Central memory CD8-positive, alpha-beta T cell (primary cell): ENCODE results near the gene WIPF2.

Experiments used
- ATAC-seq: fragments of 150-1000 bp; cut with Tn5 transposase; replicated peaks from 2 replicates; pipeline ENCODE4 v1.10.0; 2022; ENCODE audit warnings: mild to moderate bottlenecking, moderate FRiP score, moderate number of reproducible peaks; ENCODE audit not compliant: poor library complexity, severe bottlenecking; ENCODE audit errors: extremely low read depth
- DNase-seq, 2 donors: peaks; one replicate each; pipeline ENCODE4 v3.0.0; 2021; ENCODE audit warnings: low spot score in 2 of 2
- H3K27ac Mint-ChIP-seq: one replicate; pipeline ENCODE4 v1.8.0; 2022; ENCODE audit warnings: low read depth, mild to moderate bottlenecking, moderate library complexity, mixed read lengths
- H3K27me3 Mint-ChIP-seq: one replicate; pipeline ENCODE4 v1.8.0; 2022; ENCODE audit warnings: mixed read lengths
- H3K36me3 Mint-ChIP-seq: one replicate; pipeline ENCODE4 v1.8.0; 2022; ENCODE audit warnings: mild to moderate bottlenecking, moderate library complexity, mixed read lengths; ENCODE audit not compliant: insufficient read depth
- H3K4me1 Mint-ChIP-seq: one replicate; pipeline ENCODE4 v1.8.0; 2022; ENCODE audit warnings: mixed read lengths
- H3K4me3 Mint-ChIP-seq: one replicate; pipeline ENCODE4 v1.8.0; 2022; ENCODE audit warnings: mild to moderate bottlenecking, moderate library complexity, mixed read lengths
- H3K9me3 Mint-ChIP-seq: one replicate; pipeline ENCODE4 v1.8.0; 2022; ENCODE audit warnings: mixed read lengths

WIPF2 gene

GRCh38 chr17:40242774-40243173 lies 23.7 kb downstream of the WIPF2 start:
- peak overlapping the region; percentile 41 for H3K27ac Mint-ChIP-seq
- DNase-seq (no peak), ATAC-seq (no peak)
- peaks cover 38% of the 10 kb centered on the region for H3K4me1 Mint-ChIP-seq
- H3K27me3 Mint-ChIP-seq, result no peaks in the 10 kb centered on the region
- no peak overlapping the region for H3K4me3 Mint-ChIP-seq
- no peaks in the 10 kb centered on the region for H3K9me3 Mint-ChIP-seq
- H3K36me3 Mint-ChIP-seq, result peaks cover 14% of the 10 kb centered on the region

GRCh38 chr17:40243761-40244160 lies 24.7 kb downstream of the WIPF2 start:
- H3K36me3 Mint-ChIP-seq, result peaks cover 10% of the 10 kb centered on the region
- DNase-seq (no peak), ATAC-seq (no peak)
- peaks cover 43% of the 10 kb centered on the region for H3K4me1 Mint-ChIP-seq
- H3K27ac Mint-ChIP-seq, result no peak overlapping the region
- no peak overlapping the region for H3K4me3 Mint-ChIP-seq
- H3K27me3 Mint-ChIP-seq, result no peaks in the 10 kb centered on the region
- no peaks in the 10 kb centered on the region for H3K9me3 Mint-ChIP-seq

GRCh38 chr17:40244255-40244654 lies 25.2 kb downstream of the WIPF2 start:
- ATAC-seq (no peak), DNase-seq (no peak)
- Mint-ChIP-seq H3K36me3 (peaks cover 9% of the 10 kb centered on the region), H3K4me3 (no peak overlapping the region), H3K27me3 (no peaks in the 10 kb centered on the region), H3K4me1 (peaks cover 48% of the 10 kb centered on the region), H3K27ac (no peak overlapping the region), H3K9me3 (no peaks in the 10 kb centered on the region)

GRCh38 chr17:40247926-40248495 lies 28.9 kb downstream of the WIPF2 start:
- no peaks in the 10 kb centered on the region for H3K9me3 Mint-ChIP-seq
- no peak overlapping the region for H3K27ac Mint-ChIP-seq
- peaks cover 35% of the 10 kb centered on the region for H3K4me1 Mint-ChIP-seq
- peaks cover 15% of the 10 kb centered on the region for H3K36me3 Mint-ChIP-seq
- no peak for DNase-seq
- no peaks in the 10 kb centered on the region for H3K27me3 Mint-ChIP-seq
- no peak for ATAC-seq
- no peak overlapping the region for H3K4me3 Mint-ChIP-seq

GRCh38 chr17:40248507-40248906 lies 29.4 kb downstream of the WIPF2 start:
- ATAC-seq (no peak), DNase-seq (no peak)
- Mint-ChIP-seq H3K27me3 (no peaks in the 10 kb centered on the region), H3K27ac (no peak overlapping the region), H3K9me3 (no peaks in the 10 kb centered on the region), H3K36me3 (peaks cover 12% of the 10 kb centered on the region), H3K4me3 (no peak overlapping the region), H3K4me1 (peaks cover 36% of the 10 kb centered on the region)

DNA sequence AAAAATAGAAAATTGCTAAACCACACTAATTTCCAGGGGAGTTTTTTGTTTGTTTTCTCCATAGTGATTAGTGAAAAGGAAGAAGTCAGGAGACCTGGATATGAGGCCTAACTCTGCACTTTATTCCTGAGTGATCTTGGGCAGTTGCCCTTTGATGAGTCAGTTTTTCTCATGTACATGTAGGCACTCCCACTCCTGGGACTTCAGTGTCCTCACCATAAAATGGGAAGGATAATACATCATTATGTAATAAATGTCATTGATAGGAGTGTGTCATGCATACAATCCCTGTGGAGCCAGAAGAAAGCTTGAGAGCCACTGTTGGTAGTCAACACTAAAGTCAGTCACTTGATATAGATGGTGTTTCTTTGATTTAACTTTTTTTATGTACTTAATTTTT lies 32.5 kb downstream of the WIPF2 start:
- no peak overlapping the region for H3K4me3 Mint-ChIP-seq
- H3K9me3 Mint-ChIP-seq, result no peaks in the 10 kb centered on the region
- ATAC-seq (no peak), DNase-seq (no peak)
- H3K27me3 Mint-ChIP-seq, result no peaks in the 10 kb centered on the region
- peaks cover 34% of the 10 kb centered on the region for H3K4me1 Mint-ChIP-seq
- H3K36me3 Mint-ChIP-seq, result peaks cover 20% of the 10 kb centered on the region
- H3K27ac Mint-ChIP-seq, result no peak overlapping the region

DNA sequence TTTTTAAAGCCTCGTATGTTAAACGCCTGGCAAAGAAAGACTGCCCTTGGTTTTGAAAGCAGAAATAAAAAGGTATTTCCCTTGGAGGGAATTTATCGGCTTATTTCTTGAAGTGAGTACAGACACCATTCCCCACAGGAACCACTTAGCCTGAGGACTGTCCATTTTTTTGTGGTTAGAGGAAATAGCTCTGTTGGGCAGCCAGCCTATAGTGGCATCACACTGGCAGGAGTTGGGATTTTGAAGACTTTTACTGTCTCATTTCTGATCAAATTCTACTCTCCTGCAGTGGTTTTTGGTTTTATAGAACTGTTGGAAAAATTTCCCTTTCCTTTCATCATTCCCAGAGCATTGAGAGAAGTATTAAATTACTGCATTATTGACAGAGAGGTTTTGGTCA lies 34.5 kb downstream of the WIPF2 start:
- Mint-ChIP-seq H3K27ac (no peak overlapping the region), H3K4me3 (no peak overlapping the region), H3K9me3 (no peaks in the 10 kb centered on the region), H3K27me3 (no peaks in the 10 kb centered on the region), H3K4me1 (peaks cover 28% of the 10 kb centered on the region), H3K36me3 (peaks cover 35% of the 10 kb centered on the region)
- ATAC-seq (no peak), DNase-seq (no peak)

- Mint-ChIP-seq H3K27ac (no peak overlapping the region), H3K27me3 (no peaks in the 10 kb centered on the region)
- no peak for ATAC-seq
Observed at GRCh38 chr17:40259505-40259904, 40.4 kb downstream of the WIPF2 start.

DNA sequence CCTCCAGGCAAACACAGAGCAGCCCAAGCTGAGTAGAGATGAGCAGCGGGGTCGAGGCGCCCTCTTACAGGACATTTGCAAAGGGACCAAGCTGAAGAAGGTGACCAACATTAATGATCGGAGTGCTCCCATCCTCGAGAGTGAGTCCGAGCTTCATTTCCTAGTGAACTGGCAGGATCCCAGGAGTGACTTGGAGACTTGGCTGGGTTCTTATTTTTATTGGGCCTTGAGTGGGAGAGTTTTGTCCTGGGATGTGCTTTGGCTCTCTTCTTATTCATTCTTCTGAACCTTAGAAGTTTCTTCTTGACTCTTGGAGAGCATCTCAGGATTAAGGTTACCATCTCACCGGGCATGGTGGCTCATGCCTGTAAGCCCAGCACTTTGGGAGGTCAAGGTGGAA lies 41.4 kb downstream of the WIPF2 start:
- Mint-ChIP-seq H3K4me3 (no peak overlapping the region), H3K9me3 (no peaks in the 10 kb centered on the region), H3K36me3 (peaks cover 66% of the 10 kb centered on the region), H3K27me3 (no peaks in the 10 kb centered on the region), H3K27ac (no peak overlapping the region), H3K4me1 (peaks cover 8% of the 10 kb centered on the region)
- ATAC-seq, result no peak
- DNase-seq, result no peak

More at GRCh38 chr17:40259505-40259904, 40.4 kb downstream of the WIPF2 start:
- no peak for DNase-seq
- H3K36me3 Mint-ChIP-seq, result peaks cover 66% of the 10 kb centered on the region
- H3K4me1 Mint-ChIP-seq, result peaks cover 12% of the 10 kb centered on the region
- H3K4me3 Mint-ChIP-seq, result no peak overlapping the region
- H3K9me3 Mint-ChIP-seq, result no peaks in the 10 kb centered on the region

DNA sequence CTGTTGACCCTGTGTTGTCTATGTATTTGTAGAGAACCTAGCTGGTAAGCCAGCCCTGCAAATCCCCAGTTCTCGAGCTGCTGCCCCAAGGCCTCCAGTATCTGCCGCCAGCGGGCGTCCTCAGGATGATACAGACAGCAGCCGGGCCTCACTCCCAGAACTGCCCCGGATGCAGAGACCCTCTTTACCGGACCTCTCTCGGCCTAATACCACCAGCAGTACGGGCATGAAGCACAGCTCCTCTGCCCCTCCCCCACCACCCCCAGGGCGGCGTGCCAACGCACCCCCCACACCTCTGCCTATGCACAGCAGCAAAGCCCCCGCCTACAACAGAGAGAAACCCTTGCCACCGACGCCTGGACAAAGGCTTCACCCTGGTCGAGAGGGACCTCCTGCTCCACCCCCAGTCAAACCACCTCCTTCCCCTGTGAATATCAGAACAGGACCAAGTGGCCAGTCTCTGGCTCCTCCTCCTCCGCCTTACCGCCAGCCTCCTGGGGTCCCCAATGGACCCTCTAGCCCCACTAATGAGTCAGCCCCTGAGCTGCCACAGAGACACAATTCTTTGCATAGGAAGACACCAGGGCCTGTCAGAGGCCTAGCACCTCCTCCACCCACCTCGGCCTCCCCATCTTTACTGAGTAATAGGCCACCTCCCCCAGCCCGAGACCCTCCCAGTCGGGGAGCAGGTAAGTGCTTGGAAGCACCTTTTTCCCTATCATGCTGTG lies 45.5 kb downstream of the WIPF2 start:
- Mint-ChIP-seq H3K27ac (no peak overlapping the region), H3K9me3 (no peaks in the 10 kb centered on the region), H3K4me1 (peaks cover 8% of the 10 kb centered on the region), H3K27me3 (no peaks in the 10 kb centered on the region), H3K36me3 (peaks cover 43% of the 10 kb centered on the region), H3K4me3 (no peak overlapping the region)
- ATAC-seq (no peak), DNase-seq (no peak)

DNA sequence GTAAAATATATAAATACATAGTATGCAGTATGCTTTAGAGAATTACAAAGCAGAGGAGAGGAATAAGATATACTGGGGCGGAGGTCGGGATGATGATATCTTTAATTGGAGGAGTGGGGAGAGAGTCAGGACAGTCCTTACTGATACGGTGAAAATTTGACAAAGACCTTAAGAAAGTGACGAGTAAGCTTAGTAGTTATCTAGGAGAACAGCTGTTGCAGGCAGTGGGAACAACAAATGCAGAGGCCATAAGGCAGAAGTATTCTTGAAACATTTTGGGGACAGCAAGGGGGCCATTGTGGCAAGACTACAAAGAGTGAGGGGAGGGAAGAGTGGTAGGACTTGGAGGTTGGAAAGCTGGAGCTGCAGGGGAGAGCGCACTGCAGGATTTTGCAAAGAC lies 46.2 kb downstream of the WIPF2 start:
- Mint-ChIP-seq H3K27ac (no peak overlapping the region), H3K9me3 (no peaks in the 10 kb centered on the region), H3K36me3 (peaks cover 39% of the 10 kb centered on the region), H3K4me3 (no peak overlapping the region), H3K27me3 (no peaks in the 10 kb centered on the region), H3K4me1 (peaks cover 8% of the 10 kb centered on the region)
- no peak for DNase-seq
- ATAC-seq, result no peak

- H3K27me3 Mint-ChIP-seq, result no peaks in the 10 kb centered on the region
- no peak for DNase-seq
- H3K4me3 Mint-ChIP-seq, result no peak overlapping the region
- ATAC-seq, result no peak
- H3K36me3 Mint-ChIP-seq, result peaks cover 35% of the 10 kb centered on the region
- H3K9me3 Mint-ChIP-seq, result no peaks in the 10 kb centered on the region
- no peak overlapping the region for H3K27ac Mint-ChIP-seq
- H3K4me1 Mint-ChIP-seq, result peaks cover 8% of the 10 kb centered on the region
Observed at GRCh38 chr17:40266882-40267281, 47.8 kb downstream of the WIPF2 start.

DNA sequence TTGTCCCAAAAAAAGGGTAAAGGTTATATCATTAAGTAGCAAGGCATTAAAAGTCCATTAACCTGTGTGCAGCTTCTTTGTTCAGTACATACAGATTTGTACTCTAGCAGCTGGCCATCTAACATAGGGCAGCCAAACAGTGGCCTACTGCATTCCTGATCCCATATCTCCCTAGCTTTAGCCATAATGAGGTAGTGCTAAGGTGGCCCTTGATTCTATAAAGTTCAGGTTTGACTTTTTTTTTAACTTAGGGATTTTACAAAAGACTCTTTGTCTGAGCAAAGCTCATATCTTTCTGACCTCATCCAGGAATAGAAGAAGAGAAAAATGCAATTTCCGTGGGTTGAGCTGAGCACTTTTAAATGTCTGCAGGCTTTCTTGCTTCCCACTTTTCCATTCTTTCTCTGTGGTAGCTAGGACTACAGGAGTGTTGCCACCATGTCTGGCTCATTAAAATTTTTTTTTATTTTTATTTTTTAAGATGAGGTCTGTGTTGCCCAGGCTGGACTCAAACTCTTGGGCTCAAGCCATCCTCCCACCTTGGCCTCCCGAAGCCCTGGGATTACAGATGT lies 49.1 kb downstream of the WIPF2 start:
- DNase-seq (no peak), ATAC-seq (no peak)
- no peaks in the 10 kb centered on the region for H3K9me3 Mint-ChIP-seq
- H3K27ac Mint-ChIP-seq, result no peak overlapping the region
- H3K4me1 Mint-ChIP-seq, result peaks cover 5% of the 10 kb centered on the region
- H3K27me3 Mint-ChIP-seq, result no peaks in the 10 kb centered on the region
- H3K4me3 Mint-ChIP-seq, result no peak overlapping the region
- H3K36me3 Mint-ChIP-seq, result peaks cover 30% of the 10 kb centered on the region
